Natural killer cell (primary cell): Measurements from ENCODE around the gene KHDRBS1. TPM values are rescaled to one million over a fixed set of nuclear protein-coding genes. Genes with fewer than 3 reads are reported as not detected.

Experiments used
- ATAC-seq, 3 donors: fragments of 150-1000 bp in 2 of 3; fragments of 200-7000 bp in 1 of 3; cut with Tn5 transposase; 1 replicate in 1 of 3; 2 replicates in 2 of 3; pipeline ENCODE4 v1.10.0; 2021; ENCODE audit warnings: mild to moderate bottlenecking in 2 of 3, moderate library complexity in 2 of 3
- DNase-seq, 2 donors: peaks; one replicate each; pipeline versions ENCODE4 v3.0.0 to v3.0.0-alpha.2; 2013 to 2021; ENCODE audit warnings: mixed read lengths in 1 of 2
- H3K27ac ChIP-seq: one replicate; pipeline ENCODE4 v1.5.1; 2013; ENCODE audit warnings: mild to moderate bottlenecking, low read length
- H3K27me3 ChIP-seq: one replicate; pipeline ENCODE4 v1.6.1; 2013; ENCODE audit warnings: low read length; ENCODE audit not compliant: control insufficient read depth, insufficient read depth
- H3K36me3 ChIP-seq: one replicate; pipeline ENCODE4 v1.6.1; 2013; ENCODE audit warnings: low read length; ENCODE audit not compliant: control insufficient read depth, insufficient read depth
- H3K4me1 ChIP-seq: one replicate; pipeline ENCODE4 v1.6.1; 2013; ENCODE audit warnings: low read length; ENCODE audit not compliant: control insufficient read depth, insufficient read depth
- H3K4me3 ChIP-seq: one replicate; pipeline ENCODE4 v1.5.1; 2013; ENCODE audit warnings: low read length
- H3K9me3 ChIP-seq: one replicate; pipeline ENCODE4 v1.6.1; 2013; ENCODE audit warnings: low read length; ENCODE audit not compliant: control insufficient read depth, insufficient read depth
- H3K27ac Mint-ChIP-seq, 2 donors: one replicate each; pipeline ENCODE4 v1.8.0; 2022; ENCODE audit warnings: mild to moderate bottlenecking in 2 of 2, mixed read lengths in 2 of 2, moderate library complexity in 1 of 2
- H3K27me3 Mint-ChIP-seq, 2 donors: one replicate each; pipeline ENCODE4 v1.8.0; 2022; ENCODE audit warnings: low read depth in 2 of 2, mixed read lengths in 2 of 2
- H3K36me3 Mint-ChIP-seq: one replicate; pipeline ENCODE4 v1.8.0; 2022; ENCODE audit warnings: mixed read lengths
- H3K4me1 Mint-ChIP-seq, 2 donors: one replicate each; pipeline ENCODE4 v1.8.0; 2022; ENCODE audit warnings: mixed read lengths in 2 of 2
- H3K4me3 Mint-ChIP-seq: one replicate; pipeline ENCODE4 v1.8.0; 2022; ENCODE audit warnings: mild to moderate bottlenecking, moderate library complexity, mixed read lengths
- H3K9me3 Mint-ChIP-seq, 2 donors: one replicate each; pipeline ENCODE4 v1.8.0; 2022; ENCODE audit warnings: mixed read lengths in 2 of 2
- CTCF ChIP-seq: fragments of 200-600 bp; IDR thresholded peaks from one replicate; pipeline ENCODE4 v1.8.0; 2022; ENCODE audit warnings: antibody characterized with exemption
- WGBS: methylation state at CpG from one replicate; pipeline ENCODE4 v1.1.7; 2013; ENCODE audit warnings: missing lambda C conversion rate; ENCODE audit not compliant: insufficient coverage; 5-methylcytosine and 5-hydroxymethylcytosine counted together
- intact Hi-C: fragments of 100-400 bp; cut with micrococcal nuclease; formaldehyde crosslinking; loops from one replicate; pipeline ENCODE4 v1.14.2; 2022
- total RNA-seq, 4 donors: library from RNA; stranded (reverse); fragments of 120-200 nt in 1 of 4; gene quantifications; one replicate each; pipeline versions ENCODE4 v1.2.3 to v1.2.4, GENCODE V29; 2013 to 2022

Gene KHDRBS1
- 100 to 1,000 TPM; 107 to 112 (median 109) TPM for total RNA-seq
- 83.7 TPM for total RNA-seq (2013)

GRCh38 chr1:32013386-32014198 lies at the start of gene KHDRBS1:
TSS of gene KHDRBS1 (plus strand) at chr1:32013868. CDS start at chr1:32013996, 128 bp downstream.
- DNase-seq (peak; percentile 92 to 100), ATAC-seq (peak; percentile 79 to 92 (median 82))
- peaks cover 25% of the 10 kb centered on the region for H3K4me1 ChIP-seq
- H3K27ac Mint-ChIP-seq: peak within 1 kb of the TSS; percentile 91 to 95
- peak within 1 kb of the TSS; percentile 94 for H3K27ac ChIP-seq
- H3K36me3 ChIP-seq: no peaks in the 10 kb centered on the region
- TF ChIP-seq CTCF: no peak
- no peaks in the 10 kb centered on the region for H3K36me3 Mint-ChIP-seq
- H3K9me3 Mint-ChIP-seq: no peaks in the 10 kb centered on the region
- H3K9me3 ChIP-seq: no peaks in the 10 kb centered on the region
- H3K27me3 ChIP-seq: no peaks in the 10 kb centered on the region
- intact Hi-C loops: loop anchor here (2.0 kb wide), 1 partner anchor 59 kb away; the partner anchor contains the start of gene TMEM39B
- H3K4me1 Mint-ChIP-seq: peaks cover 34 to 42% of the 10 kb centered on the region in 2 donors
- H3K4me3 ChIP-seq: peak within 1 kb of the TSS; percentile 91
- WGBS: under 1% methylated on average over 101 of the region's 101 CpGs
- H3K27me3 Mint-ChIP-seq: no peaks in the 10 kb centered on the region
- H3K4me3 Mint-ChIP-seq: peak within 1 kb of the TSS; percentile 94

- no peak overlapping the region for H3K4me3 Mint-ChIP-seq
- DNase-seq (no peak), ATAC-seq (no peak)
- no peak for TF ChIP-seq CTCF
- no peaks in the 10 kb centered on the region for H3K4me1 Mint-ChIP-seq
- Histone ChIP-seq H3K4me1 (no peaks in the 10 kb centered on the region), H3K9me3 (no peaks in the 10 kb centered on the region), H3K4me3 (no peak overlapping the region), H3K36me3 (no peaks in the 10 kb centered on the region), H3K27me3 (no peaks in the 10 kb centered on the region), H3K27ac (no peak overlapping the region)
- intact Hi-C loops: no loop called here
- WGBS: 80% methylated on average over 3 of the region's 3 CpGs
- H3K27ac Mint-ChIP-seq: no peak overlapping the region
- no peaks in the 10 kb centered on the region for H3K36me3 Mint-ChIP-seq
- H3K9me3 Mint-ChIP-seq: no peaks in the 10 kb centered on the region
- H3K27me3 Mint-ChIP-seq: no peaks in the 10 kb centered on the region
Observed at GRCh38 chr1:31970873-31971272, 42.8 kb upstream of the KHDRBS1 start.

- H3K4me3 ChIP-seq: no peak overlapping the region
- no peaks in the 10 kb centered on the region for H3K9me3 Mint-ChIP-seq
- 89% methylated on average over 1 of the region's 1 CpG for WGBS
- intact Hi-C loops: no loop called here
- no peak overlapping the region for H3K4me3 Mint-ChIP-seq
- H3K4me1 Mint-ChIP-seq: peaks cover 10 to 27% of the 10 kb centered on the region in 2 donors
- DNase-seq (no peak), ATAC-seq (no peak)
- H3K27me3 ChIP-seq: no peaks in the 10 kb centered on the region
- no peak overlapping the region for H3K27ac Mint-ChIP-seq
- H3K4me1 ChIP-seq: peaks cover 9% of the 10 kb centered on the region
- no peaks in the 10 kb centered on the region for H3K9me3 ChIP-seq
- no peak overlapping the region for H3K27ac ChIP-seq
- H3K36me3 ChIP-seq: no peaks in the 10 kb centered on the region
- TF ChIP-seq CTCF: no peak
- no peaks in the 10 kb centered on the region for H3K27me3 Mint-ChIP-seq
- H3K36me3 Mint-ChIP-seq: no peaks in the 10 kb centered on the region
Observed at GRCh38 chr1:31976401-31976800, 37.3 kb upstream of the KHDRBS1 start.
